ENCODE measurements around the gene METTL25B. TPM values are rescaled to one million over a fixed set of nuclear protein-coding genes. Genes with fewer than 3 reads are reported as not detected.

Gene METTL25B
- total and polyA plus RNA-seq, 2 donors (not counting 3 experiments of a cell fraction or from before 2014, with no cell fraction given), result 12.8 to 15.0 TPM

DNA sequence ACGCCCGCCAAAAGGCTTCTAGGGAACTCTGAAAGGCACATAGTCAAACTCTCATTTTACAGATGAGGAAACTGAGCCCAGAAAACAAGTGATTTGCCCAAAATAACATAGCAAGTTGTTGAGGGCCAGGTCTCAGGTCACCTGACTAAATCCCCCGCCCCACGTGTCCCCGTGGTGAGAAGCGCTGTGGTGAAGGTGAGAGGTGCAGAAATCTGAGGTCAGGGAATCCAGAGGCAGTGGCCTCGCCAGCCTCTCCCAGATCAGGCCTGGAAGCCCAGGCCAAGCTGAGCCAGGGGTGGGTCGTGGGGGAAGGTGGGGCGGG, 18.1 kb downstream of the METTL25B start:
- Histone ChIP-seq H3K4me1 (ENCODE audit: control insufficient read depth, extremely low read depth, insufficient read depth, low read length) (peaks cover 44% of the 10 kb centered on the region), H4K20me1 (replicated peaks; ENCODE audit: control insufficient read depth, extremely low read depth, insufficient read depth, low read length) (no peaks in the 10 kb centered on the region), H3K27ac (ENCODE audit: insufficient read depth, low read depth, low read length) (peak overlapping the region; percentile 99), H3K9ac (replicated peaks; ENCODE audit: extremely low read depth, insufficient read depth, low read length) (peak overlapping the region; percentile 98), H3K36me3 (ENCODE audit: control insufficient read depth in 2 of 2, extremely low read depth in 1 of 2, insufficient read depth in 2 of 2, low read length in 2 of 2) (peaks cover 11 to 14% of the 10 kb centered on the region in 2 experiments), H3K27me3 (ENCODE audit: control insufficient read depth in 2 of 2, insufficient read depth in 2 of 2, low read length in 2 of 2) (no peaks in the 10 kb centered on the region), H3K4me2 (ENCODE audit: insufficient read depth, low read length) (peak overlapping the region; percentile 49), H2AFZ (ENCODE audit: low read depth, low read length) (no peak overlapping the region), H3K4me3 (replicated peaks in 1 of 3; ENCODE audit: insufficient read depth in 1 of 3, low read depth in 1 of 3, low read length in 3 of 3) (no peak overlapping the region), H3K9me3 (replicated peaks; ENCODE audit: control insufficient read depth, insufficient read depth, low read length) (no peaks in the 10 kb centered on the region), H3K9me1 (replicated peaks; ENCODE audit: control insufficient read depth, extremely low read depth, insufficient read depth, low read length) (no peaks in the 10 kb centered on the region), H3K79me2 (ENCODE audit: control insufficient read depth, insufficient read depth, low read length) (peaks cover 70% of the 10 kb centered on the region)
- CTCF ChIA-PET, result no interaction called here
- dilution Hi-C loops (cut with MboI; ENCODE audit: extremely low pct_ligation_motif_present, low sequenced_read_pairs) (no loop called here), intact Hi-C loops (cut with micrococcal nuclease) (loop anchor here (1.0 to 5.0 kb wide), 2 partner anchors 18 to 244 kb away; partner anchors contain the start of genes ISG20L2, MEF2D and METTL25B)
- DNase-seq (ENCODE audit: low read depth, low spot score), result peak; percentile 17
- POLR2A ChIA-PET, result no interaction called here
- no TSS peak for BruUV-seq (replicated peaks)
- TF ChIP-seq POLR2AphosphoS5 (IDR thresholded peaks at IDR 0.05; ENCODE audit: insufficient read depth, low read depth, low read length), result no peak
- TF ChIP-seq, protein P1, sequence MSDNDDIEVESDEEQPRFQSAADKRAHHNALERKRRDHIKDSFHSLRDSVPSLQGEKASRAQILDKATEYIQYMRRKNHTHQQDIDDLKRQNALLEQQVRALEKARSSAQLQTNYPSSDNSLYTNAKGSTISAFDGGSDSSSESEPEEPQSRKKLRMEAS (IDR thresholded peaks at IDR 0.05; ENCODE audit: insufficient read depth, insufficient read length), result no peak
- no peak for TF ChIP-seq POLR2A (IDR thresholded peaks at IDR 0.05; ENCODE audit: low read depth, low read length)
- no peak for TF ChIP-seq GATA2 (IDR thresholded peaks at IDR 0.05; ENCODE audit: insufficient read depth, insufficient read length, low read depth, low read length)
- TF ChIP-seq MYC (IDR thresholded peaks at IDR 0.05; ENCODE audit: low read depth, low read length), result no peak
- TF ChIP-seq, protein P2, sequence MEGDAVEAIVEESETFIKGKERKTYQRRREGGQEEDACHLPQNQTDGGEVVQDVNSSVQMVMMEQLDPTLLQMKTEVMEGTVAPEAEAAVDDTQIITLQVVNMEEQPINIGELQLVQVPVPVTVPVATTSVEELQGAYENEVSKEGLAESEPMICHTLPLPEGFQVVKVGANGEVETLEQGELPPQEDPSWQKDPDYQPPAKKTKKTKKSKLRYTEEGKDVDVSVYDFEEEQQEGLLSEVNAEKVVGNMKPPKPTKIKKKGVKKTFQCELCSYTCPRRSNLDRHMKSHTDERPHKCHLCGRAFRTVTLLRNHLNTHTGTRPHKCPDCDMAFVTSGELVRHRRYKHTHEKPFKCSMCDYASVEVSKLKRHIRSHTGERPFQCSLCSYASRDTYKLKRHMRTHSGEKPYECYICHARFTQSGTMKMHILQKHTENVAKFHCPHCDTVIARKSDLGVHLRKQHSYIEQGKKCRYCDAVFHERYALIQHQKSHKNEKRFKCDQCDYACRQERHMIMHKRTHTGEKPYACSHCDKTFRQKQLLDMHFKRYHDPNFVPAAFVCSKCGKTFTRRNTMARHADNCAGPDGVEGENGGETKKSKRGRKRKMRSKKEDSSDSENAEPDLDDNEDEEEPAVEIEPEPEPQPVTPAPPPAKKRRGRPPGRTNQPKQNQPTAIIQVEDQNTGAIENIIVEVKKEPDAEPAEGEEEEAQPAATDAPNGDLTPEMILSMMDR (IDR thresholded peaks at IDR 0.05; ENCODE audit: extremely low read depth in 1 of 2, insufficient read depth in 1 of 2, low read depth in 1 of 2, low read length in 2 of 2), result no peak
- TF ChIP-seq FOS (IDR thresholded peaks at IDR 0.05; ENCODE audit: borderline replicate concordance, insufficient read depth, low read length), result no peak
- no peak for TF ChIP-seq JUN (IDR thresholded peaks at IDR 0.05; ENCODE audit: borderline replicate concordance, insufficient read depth, insufficient read length, low read depth)
- no peak for TF ChIP-seq EZH2 (IDR thresholded peaks at IDR 0.05; ENCODE audit: borderline replicate concordance, low read depth, low read length, severe bottlenecking)
- no peak for FAIRE-seq

Measured in endothelial cell of umbilical vein (primary cell).